ENCODE data around the gene STIM1.

- TF ChIP-seq, protein P1, sequence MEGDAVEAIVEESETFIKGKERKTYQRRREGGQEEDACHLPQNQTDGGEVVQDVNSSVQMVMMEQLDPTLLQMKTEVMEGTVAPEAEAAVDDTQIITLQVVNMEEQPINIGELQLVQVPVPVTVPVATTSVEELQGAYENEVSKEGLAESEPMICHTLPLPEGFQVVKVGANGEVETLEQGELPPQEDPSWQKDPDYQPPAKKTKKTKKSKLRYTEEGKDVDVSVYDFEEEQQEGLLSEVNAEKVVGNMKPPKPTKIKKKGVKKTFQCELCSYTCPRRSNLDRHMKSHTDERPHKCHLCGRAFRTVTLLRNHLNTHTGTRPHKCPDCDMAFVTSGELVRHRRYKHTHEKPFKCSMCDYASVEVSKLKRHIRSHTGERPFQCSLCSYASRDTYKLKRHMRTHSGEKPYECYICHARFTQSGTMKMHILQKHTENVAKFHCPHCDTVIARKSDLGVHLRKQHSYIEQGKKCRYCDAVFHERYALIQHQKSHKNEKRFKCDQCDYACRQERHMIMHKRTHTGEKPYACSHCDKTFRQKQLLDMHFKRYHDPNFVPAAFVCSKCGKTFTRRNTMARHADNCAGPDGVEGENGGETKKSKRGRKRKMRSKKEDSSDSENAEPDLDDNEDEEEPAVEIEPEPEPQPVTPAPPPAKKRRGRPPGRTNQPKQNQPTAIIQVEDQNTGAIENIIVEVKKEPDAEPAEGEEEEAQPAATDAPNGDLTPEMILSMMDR (IDR thresholded peaks at IDR 0.05; ENCODE audit: low read depth, low read length, poor library complexity, severe bottlenecking): no peak
- no peak for TF ChIP-seq EZH2phosphoT487 (IDR thresholded peaks at IDR 0.05; ENCODE audit: borderline replicate concordance, low read length)
These were observed 107.0 kb downstream of the STIM1 start for GRCh38 chr11:3962406-3962840.
